GM08714 (cell line): ENCODE data around the gene YRDC.

Experiments used
- H3K4me3 ChIP-seq: fragments of 200-500 bp; sonication (Bioruptor generic); 2 replicates; pipeline ENCODE4 v1.5.1; 2014; ENCODE audit warnings: mild to moderate bottlenecking, low read length, inconsistent platforms
- ZNF274 ChIP-seq: IDR thresholded peaks from 2 replicates; pipeline ENCODE4 v1.6.1; 2012; ENCODE audit warnings: mild to moderate bottlenecking, low read depth, low read length

YRDC gene, protein sequence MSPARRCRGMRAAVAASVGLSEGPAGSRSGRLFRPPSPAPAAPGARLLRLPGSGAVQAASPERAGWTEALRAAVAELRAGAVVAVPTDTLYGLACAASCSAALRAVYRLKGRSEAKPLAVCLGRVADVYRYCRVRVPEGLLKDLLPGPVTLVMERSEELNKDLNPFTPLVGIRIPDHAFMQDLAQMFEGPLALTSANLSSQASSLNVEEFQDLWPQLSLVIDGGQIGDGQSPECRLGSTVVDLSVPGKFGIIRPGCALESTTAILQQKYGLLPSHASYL

DNA sequence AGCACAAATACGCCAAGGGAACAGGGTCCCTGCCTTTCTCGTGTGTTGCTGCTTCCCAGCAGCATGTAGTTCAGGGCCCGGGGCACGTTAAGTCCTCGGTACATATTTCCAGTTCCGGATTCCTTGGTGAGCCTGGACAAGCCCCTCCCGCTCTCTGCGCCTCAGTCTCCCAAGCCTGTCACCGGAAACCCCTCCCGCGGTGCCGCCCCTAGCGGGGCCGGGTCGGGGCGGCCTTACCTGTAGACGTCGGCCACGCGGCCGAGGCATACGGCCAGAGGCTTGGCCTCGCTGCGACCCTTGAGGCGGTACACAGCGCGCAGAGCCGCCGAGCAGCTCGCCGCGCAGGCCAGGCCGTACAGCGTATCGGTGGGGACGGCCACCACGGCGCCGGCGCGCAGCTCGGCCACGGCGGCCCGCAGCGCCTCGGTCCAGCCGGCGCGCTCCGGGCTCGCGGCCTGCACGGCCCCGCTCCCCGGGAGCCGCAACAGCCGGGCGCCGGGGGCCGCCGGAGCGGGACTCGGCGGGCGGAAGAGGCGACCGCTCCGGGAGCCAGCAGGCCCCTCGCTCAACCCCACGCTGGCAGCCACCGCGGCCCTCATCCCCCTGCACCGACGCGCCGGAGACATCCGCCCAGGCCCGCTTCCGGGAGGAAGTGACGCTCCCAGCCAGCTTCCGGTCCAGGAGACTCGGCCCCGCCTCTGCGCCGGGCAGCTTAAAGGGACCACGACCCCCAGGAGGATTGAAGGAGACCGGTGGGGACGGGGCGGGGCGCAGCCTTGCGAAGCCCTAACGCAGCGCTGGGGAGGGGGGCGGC, at the start of gene YRDC, which contains the start of gene C1orf122:
Gene YRDC (minus strand): TSS at position 654 of the 814 bp plus-strand sequence. CDS start 28 bp downstream, at position 626.
Gene C1orf122 (plus strand): TSS at position 236 of the 814 bp plus-strand sequence. CDS start 615 bp downstream, outside the sequence.
- TF ChIP-seq ZNF274 = no peak
- H3K4me3 ChIP-seq = peak within 1 kb of the TSS; percentile 96

DNA sequence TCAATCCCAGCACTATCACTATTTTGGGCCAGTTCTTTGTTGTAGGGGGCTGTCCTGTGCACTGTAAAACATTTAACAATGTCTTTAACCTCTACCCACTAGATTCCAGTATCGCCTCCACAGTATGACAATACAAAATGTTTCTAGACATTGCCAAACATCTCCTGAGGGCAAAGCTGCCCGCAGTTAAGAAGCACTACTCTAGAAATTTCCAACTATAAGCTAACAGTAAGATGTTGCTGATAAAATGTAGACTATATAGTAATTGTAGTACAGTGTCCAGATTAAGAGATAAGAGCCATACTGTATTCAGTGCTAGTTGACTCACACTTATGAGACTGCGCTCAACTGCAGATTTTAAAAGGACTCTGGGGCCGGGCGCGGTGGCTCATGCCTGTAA, 46.4 kb upstream of the YRDC start:
- no peak for TF ChIP-seq ZNF274
- no peak overlapping the region for H3K4me3 ChIP-seq

DNA sequence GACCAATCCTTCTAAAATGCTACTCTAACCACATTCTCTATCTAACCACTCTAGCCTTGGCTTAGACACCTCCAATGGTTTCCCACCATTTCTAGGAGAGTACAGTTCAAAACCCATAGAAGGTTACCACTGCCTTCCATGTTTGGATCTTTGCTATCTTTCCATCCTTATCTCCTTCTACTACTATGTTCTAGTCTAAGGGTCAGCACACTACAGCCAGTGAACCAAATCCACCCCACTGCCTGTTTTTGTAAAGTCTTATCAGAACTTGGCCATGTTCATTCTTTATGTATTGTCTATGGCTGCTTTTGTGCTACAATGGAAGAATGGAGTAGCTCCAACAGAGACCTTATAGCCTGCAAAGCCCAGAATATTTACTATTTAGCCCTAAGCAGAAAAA, 45.1 kb upstream of the YRDC start:
- H3K4me3 ChIP-seq = no peak overlapping the region
- no peak for TF ChIP-seq ZNF274

DNA sequence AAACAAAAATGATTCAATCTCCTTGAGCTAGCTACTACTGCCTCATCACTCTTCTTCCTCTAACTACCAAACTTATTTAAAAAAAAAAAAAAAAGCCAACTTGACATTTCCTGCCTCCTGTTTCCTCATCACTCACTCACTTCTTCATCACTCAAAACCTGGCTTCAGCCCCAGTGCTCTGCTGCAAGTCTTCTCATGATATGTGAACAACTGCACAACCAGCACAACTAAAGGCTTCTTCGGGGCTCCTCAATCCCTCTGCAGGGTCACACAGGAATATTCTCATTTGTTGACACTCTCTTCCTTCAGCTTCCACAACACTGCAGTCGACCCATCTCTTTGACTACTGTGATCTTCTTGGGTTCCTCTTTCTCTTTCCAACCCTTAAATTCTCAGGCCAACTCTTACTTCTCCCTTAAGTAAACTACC, 43.8 kb upstream of the YRDC start:
- no peak for TF ChIP-seq ZNF274
- no peak overlapping the region for H3K4me3 ChIP-seq

DNA sequence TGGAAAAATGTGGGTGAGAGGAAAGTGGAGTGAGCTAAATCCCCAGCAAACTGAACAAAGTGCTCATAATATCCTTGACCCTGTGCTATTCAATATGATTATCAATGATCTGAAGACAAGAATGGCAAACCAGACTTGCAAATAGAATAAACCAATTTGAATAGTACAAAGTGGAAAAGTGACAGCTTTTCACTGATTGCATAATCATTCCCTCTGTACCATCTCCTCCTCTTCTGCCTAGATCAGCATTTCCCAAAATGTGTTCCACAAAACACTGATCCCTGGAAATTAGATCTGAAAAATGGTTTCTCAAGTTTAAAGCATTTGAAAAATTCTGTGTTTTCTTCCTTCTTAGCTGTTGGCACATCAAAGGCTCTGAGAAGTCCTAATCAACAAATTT, 43.3 kb upstream of the YRDC start:
- no peak for TF ChIP-seq ZNF274
- no peak overlapping the region for H3K4me3 ChIP-seq

DNA sequence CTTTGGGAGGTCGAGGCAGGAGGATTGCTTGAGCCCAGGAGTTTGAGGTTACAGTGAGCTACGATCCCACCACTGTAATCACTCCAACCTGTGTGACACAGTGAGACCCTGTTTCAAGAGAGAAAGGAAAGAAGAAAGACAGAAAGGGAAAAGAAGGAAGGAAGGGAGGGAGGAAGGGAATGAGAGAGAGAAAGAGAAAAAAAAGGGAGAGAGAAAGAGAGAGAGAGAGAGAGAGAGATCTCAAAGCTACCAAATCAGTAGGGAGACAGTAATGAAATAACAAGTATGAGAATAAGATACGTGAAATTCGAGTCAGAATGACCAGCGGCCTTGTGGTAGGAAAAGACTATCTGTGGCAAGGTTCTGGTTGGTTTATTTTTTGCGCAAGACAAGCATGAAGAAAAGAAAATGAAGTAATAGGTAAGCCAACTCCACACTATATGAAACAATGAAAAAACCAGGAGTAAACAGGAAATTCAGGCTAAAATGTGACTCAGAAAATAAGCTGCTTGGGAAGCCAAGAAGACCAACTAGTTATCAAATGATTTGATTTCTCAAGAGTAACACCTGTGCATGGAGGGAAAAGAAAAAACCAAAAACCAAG, 42.4 kb upstream of the YRDC start:
- TF ChIP-seq ZNF274 = no peak
- H3K4me3 ChIP-seq = no peak overlapping the region

DNA sequence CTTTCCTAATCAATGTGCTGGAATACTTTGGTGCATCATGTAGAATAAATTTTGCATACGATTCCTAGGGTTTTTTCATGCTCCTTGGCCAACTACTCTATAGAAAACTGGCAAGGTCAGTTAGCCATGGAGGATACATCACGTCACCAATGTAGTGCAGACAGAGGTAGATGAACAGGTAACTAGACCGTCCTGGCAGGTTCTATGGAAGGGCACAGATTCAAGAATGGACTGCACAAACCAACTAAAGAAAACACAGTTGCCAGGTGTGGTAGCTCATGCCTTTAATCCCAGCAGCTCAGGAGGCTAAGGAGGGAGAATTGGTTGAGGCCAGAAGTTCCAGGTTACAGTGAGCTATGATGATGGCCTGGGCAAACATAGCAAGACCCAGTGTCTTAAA, 41.5 kb upstream of the YRDC start:
- no peak for TF ChIP-seq ZNF274
- H3K4me3 ChIP-seq = no peak overlapping the region

DNA sequence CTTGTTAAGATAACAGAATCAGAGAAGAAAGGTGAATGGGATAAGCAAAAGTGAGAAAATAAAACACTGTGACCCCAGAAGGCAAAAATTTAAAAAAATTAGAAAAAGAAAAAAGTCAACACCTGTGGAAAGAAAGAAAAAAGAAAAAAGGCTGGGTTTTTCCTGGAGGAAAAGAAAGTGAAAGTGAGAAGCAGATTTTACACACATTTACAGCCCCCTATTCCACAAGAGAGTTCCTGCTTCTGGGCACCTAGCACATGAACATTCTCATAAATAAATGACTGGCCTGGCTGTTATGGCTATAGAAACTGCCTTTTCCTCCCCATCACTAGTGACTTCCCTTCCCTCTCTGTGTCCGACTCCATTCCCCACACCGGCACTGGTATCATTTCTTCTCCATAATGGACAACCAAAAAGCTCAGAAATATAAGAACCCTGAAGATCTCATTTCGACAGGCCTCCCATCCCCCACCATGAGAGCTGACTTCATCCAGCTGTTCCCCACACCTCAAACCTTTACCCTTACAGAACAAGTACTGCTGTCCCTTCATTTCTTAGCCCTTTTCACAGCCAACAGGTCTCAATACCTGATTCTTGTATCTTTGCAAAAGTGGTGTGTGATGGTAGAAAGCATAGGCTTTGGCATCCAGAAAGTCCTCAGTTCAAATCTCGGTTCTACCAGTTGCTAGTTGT, 38.8 kb upstream of the YRDC start:
- H3K4me3 ChIP-seq = peak overlapping the region; percentile 36; the same call in 1 of the 2 replicates
- no peak for TF ChIP-seq ZNF274

DNA sequence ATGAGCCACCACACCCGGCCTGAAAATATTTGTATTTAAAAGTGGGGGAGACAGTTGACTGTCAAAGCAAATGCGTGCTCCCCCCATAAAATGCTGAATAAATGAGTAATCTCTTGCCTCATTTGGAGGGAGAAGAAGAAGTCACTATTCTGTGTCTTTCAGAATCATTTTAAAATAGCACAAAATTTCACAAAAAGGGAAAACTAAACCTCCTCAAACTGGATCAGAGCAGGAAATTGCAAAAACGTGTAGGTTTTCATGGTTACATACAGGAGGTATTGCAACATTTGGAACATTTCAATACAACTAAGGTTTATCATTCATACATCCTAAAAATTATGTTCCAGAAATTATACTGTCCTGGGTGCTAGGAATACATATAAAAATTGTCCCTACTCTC, 37.8 kb upstream of the YRDC start:
- TF ChIP-seq ZNF274 = no peak
- H3K4me3 ChIP-seq = no peak overlapping the region

DNA sequence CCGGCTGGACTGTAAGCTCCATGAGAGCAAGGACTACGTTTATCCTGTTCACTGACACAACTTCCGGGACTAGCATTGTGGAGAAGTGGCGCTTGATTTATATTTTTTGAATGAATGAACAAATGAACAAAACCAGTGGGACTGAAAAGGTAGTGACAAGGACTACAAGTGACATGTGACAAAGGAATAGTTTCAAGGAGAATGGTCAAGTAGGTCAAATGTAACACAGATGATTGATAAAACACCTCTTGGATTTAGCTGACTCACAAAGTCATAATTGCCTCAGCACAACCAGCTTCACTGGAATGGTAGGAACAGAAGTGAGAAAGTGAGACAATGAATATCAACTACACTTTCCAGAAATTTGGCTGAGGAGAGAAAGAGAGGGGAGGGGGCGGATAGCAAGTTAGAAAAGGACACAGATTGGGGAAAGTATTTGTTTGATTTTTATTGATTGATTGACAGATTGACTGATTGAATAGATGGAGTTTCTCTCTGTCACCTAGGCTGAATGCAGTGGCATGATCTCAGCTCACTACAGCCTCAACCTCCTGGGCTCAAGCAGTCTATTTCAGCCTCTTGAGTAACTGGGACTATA, 37.1 kb upstream of the YRDC start:
- TF ChIP-seq ZNF274 = no peak
- no peak overlapping the region for H3K4me3 ChIP-seq

DNA sequence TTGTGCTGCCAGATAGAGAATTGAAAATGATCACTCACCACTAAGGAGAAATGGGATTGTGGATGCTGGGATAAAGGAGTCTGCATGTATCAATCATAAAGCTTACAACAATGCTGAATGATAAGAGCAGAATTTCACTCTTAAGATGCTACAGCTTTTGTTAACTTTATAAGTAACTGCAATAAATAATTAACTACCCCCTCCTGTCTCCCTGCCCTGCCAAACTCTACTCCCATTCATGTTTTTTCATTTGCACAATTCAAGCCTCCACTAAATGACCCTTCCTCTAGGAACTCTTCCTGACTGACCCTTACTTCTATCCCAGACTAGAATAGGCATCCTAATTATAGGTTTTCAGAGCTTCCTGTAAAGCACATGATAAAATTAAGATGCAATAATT, 36.5 kb upstream of the YRDC start:
- no peak overlapping the region for H3K4me3 ChIP-seq
- no peak for TF ChIP-seq ZNF274

DNA sequence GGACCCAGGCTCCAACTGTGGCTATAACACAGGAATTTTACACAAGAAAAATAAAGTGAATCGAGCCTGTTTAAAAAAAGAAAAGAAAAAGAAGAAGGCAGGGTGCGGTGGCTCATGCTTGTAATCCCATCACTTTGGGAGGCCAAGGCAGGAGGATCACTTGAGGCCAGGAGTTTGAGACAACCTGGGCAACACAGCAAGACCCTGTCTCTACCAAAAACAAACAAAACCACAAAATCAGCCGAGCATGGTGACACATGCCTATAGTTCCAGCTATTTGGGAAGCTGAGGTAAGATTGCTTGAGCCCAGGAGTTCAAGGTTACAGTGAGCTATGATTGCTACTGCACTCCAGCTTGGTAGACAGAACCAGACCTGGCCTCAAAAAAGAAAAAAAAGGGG, 33.6 kb upstream of the YRDC start:
- no peak for TF ChIP-seq ZNF274
- no peak overlapping the region for H3K4me3 ChIP-seq

DNA sequence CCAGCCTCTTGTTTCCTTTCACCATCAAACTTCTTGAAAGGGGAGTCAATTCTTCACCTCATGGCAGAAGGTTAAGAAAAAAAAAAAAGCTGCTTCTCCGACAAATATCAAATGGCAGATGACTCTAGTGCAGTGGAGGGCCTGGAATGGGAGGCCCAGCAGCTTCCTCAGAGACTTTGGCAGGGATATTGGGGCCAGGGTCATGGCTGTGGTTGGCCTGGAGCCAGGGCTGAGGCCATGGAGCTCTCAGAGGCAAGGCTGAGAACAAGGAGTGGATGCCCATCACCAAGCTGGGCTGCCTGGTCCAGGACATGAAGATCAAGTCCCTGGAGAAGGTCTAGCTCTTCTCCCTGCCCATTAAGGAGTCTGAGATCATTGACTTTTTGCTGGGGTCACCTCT, 32.7 kb upstream of the YRDC start:
- no peak for TF ChIP-seq ZNF274

DNA sequence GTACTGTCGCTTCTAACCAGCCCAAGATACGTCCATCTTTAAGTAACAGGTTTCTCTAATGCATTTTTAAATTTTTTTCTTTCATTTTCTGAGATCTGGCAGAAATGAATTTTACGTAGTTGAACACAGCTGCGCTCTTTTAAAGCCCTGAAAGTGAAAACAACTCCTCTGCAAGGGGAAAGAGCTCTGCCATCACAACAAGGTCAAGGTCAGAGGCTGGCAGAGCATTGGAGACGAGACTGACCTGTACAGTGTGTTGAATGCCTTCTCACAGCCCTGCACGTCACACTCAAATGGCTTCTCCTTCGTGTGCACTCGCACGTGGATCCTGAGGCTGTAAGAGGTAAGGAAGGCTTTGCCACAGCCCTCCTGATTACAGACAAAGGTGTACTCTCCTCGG, 31.7 kb upstream of the YRDC start:
- H3K4me3 ChIP-seq = no peak overlapping the region
- no peak for TF ChIP-seq ZNF274

More for the DNA sequence above, 32.7 kb upstream of the YRDC start:
- H3K4me3 ChIP-seq = no peak overlapping the region
